ENCODE data around the gene LCN1. TPM values are rescaled to one million over a fixed set of nuclear protein-coding genes. Genes with fewer than 3 reads are reported as not detected.

LCN1 gene
- total RNA-seq, result not detected in 2 replicates
- not detected in 2 replicates for polyA plus RNA-seq
- polyA plus RNA-seq (2011; cell fraction: cytosol; rRNA removed), result not detected in 2 replicates
- not detected in 2 replicates for polyA plus RNA-seq (2011; cell fraction: nucleus; rRNA removed)
- not detected in 2 replicates for polyA plus RNA-seq (2012)
- not detected in 2 replicates for polyA minus RNA-seq
- polyA minus RNA-seq (2011; cell fraction: cytosol; rRNA and poly(A)+ RNA removed), result not detected
- polyA minus RNA-seq (2011; cell fraction: nucleus; rRNA and poly(A)+ RNA removed), result not detected in 2 replicates
- Bru-seq, nascent RNA, result not detected
- BruChase-seq, experiment 1, labeled RNA remaining after a 6-hour chase, result not detected
- not detected for BruChase-seq, experiment 2, labeled RNA remaining after a 2-hour chase
- long read RNA-seq, result 0 reads

DNA sequence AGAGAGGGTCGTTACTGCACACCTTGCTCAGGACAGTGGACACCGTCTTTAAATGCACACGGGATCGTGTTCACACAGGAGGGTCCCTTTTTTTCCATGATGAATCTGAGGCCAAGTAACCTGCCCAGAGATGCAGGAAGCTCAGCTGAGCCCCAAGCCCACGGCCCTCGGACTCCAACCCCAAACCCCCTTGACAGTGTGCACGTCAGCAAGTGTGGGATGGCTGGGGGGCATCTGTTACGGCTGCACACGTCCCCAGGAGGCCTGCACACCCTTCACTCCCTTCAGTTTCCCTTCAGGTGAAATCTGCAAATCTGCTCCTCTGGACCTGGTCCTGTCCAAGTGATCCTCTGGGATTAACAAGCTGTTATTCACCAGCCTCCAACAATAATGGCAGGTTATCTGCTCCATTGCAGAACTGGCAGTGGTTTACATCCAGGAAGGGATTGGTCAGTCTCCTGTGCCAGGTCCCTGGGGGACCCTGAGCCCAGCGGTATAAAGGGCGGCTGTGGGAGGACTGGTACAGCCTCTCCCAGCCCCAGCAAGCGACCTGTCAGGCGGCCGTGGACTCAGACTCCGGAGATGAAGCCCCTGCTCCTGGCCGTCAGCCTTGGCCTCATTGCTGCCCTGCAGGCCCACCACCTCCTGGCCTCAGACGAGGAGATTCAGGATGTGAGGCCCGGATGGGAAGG lies at the start of gene LCN1:
LCN1 (plus strand) TSS at position 525 of the 692 bp plus-strand sequence; CDS start at position 583, 58 bp downstream.
- Histone ChIP-seq H3K4me1 (ENCODE audit: control insufficient read depth, extremely low read depth, insufficient read depth, low read length) (peaks cover 2% of the 10 kb centered on the region), H3K27ac (ENCODE audit: insufficient read depth, low read depth, low read length) (no peak within 1 kb of the TSS), H3K4me2 (ENCODE audit: insufficient read depth, low read length) (no peak within 1 kb of the TSS), H3K9me1 (replicated peaks; ENCODE audit: control insufficient read depth, extremely low read depth, insufficient read depth, low read length) (no peaks in the 10 kb centered on the region), H4K20me1 (replicated peaks; ENCODE audit: control insufficient read depth, extremely low read depth, insufficient read depth, low read length) (no peaks in the 10 kb centered on the region), H3K27me3 (ENCODE audit: control insufficient read depth in 2 of 2, insufficient read depth in 2 of 2, low read length in 2 of 2) (no peaks in the 10 kb centered on the region), H3K9me3 (replicated peaks; ENCODE audit: control insufficient read depth, insufficient read depth, low read length) (no peaks in the 10 kb centered on the region), H3K4me3 (replicated peaks in 1 of 3; ENCODE audit: insufficient read depth in 1 of 3, low read depth in 1 of 3, low read length in 3 of 3) (no peak within 1 kb of the TSS), H3K36me3 (ENCODE audit: control insufficient read depth in 2 of 2, extremely low read depth in 1 of 2, insufficient read depth in 2 of 2, low read length in 2 of 2) (no peaks in the 10 kb centered on the region), H2AFZ (ENCODE audit: low read depth, low read length) (no peak within 1 kb of the TSS), H3K9ac (replicated peaks; ENCODE audit: extremely low read depth, insufficient read depth, low read length) (no peak within 1 kb of the TSS), H3K79me2 (ENCODE audit: control insufficient read depth, insufficient read depth, low read length) (no peaks in the 10 kb centered on the region)
- no TSS peak for BruUV-seq (replicated peaks)
- TF ChIP-seq, protein P1, sequence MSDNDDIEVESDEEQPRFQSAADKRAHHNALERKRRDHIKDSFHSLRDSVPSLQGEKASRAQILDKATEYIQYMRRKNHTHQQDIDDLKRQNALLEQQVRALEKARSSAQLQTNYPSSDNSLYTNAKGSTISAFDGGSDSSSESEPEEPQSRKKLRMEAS (IDR thresholded peaks at IDR 0.05; ENCODE audit: insufficient read depth, insufficient read length), result no peak
- TF ChIP-seq, protein P2, sequence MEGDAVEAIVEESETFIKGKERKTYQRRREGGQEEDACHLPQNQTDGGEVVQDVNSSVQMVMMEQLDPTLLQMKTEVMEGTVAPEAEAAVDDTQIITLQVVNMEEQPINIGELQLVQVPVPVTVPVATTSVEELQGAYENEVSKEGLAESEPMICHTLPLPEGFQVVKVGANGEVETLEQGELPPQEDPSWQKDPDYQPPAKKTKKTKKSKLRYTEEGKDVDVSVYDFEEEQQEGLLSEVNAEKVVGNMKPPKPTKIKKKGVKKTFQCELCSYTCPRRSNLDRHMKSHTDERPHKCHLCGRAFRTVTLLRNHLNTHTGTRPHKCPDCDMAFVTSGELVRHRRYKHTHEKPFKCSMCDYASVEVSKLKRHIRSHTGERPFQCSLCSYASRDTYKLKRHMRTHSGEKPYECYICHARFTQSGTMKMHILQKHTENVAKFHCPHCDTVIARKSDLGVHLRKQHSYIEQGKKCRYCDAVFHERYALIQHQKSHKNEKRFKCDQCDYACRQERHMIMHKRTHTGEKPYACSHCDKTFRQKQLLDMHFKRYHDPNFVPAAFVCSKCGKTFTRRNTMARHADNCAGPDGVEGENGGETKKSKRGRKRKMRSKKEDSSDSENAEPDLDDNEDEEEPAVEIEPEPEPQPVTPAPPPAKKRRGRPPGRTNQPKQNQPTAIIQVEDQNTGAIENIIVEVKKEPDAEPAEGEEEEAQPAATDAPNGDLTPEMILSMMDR (IDR thresholded peaks at IDR 0.05; ENCODE audit: extremely low read depth in 1 of 2, insufficient read depth in 1 of 2, low read depth in 1 of 2, low read length in 2 of 2), result no peak
- no peak for TF ChIP-seq POLR2A (IDR thresholded peaks at IDR 0.05; ENCODE audit: low read depth, low read length)
- TF ChIP-seq EZH2 (IDR thresholded peaks at IDR 0.05; ENCODE audit: borderline replicate concordance, low read depth, low read length, severe bottlenecking), result no peak
- TF ChIP-seq JUN (IDR thresholded peaks at IDR 0.05; ENCODE audit: borderline replicate concordance, insufficient read depth, insufficient read length, low read depth), result no peak
- no peak for TF ChIP-seq FOS (IDR thresholded peaks at IDR 0.05; ENCODE audit: borderline replicate concordance, insufficient read depth, low read length)
- no peak for TF ChIP-seq GATA2 (IDR thresholded peaks at IDR 0.05; ENCODE audit: insufficient read depth, insufficient read length, low read depth, low read length)
- no peak for TF ChIP-seq POLR2AphosphoS5 (IDR thresholded peaks at IDR 0.05; ENCODE audit: insufficient read depth, low read depth, low read length)
- TF ChIP-seq MYC (IDR thresholded peaks at IDR 0.05; ENCODE audit: low read depth, low read length), result no peak
- FAIRE-seq, result no peak
- ChIA-PET CTCF (no interaction called here), POLR2A (no interaction called here)
- no peak for DNase-seq (ENCODE audit: low read depth, low spot score)
- intact Hi-C loops (cut with micrococcal nuclease) (no loop called here), dilution Hi-C loops (cut with MboI; ENCODE audit: extremely low pct_ligation_motif_present, low sequenced_read_pairs) (no loop called here)
